SJSA1 (cell line): ENCODE measurements around the gene YTHDC1. TPM values are rescaled to one million over a fixed set of nuclear protein-coding genes. Genes with fewer than 3 reads are reported as not detected.
"Not testable (repeated sequence)": the region's sequence is repeated elsewhere in the genome, so short reads cannot be mapped to it uniquely, and the experiment has no call there.

Source experiments
- DNase-seq, 2 experiments: peaks; one replicate each; pipeline ENCODE4 v3.0.0-alpha.2; 2015 to 2020; ENCODE audit warnings: low spot score in 2 of 2, low read depth in 1 of 2
- H3K27ac ChIP-seq: fragments of 250-450 bp; sonication (Bioruptor Pico); 2 replicates; pipeline ENCODE4 v1.5.1; 2020; ENCODE audit warnings: mild to moderate bottlenecking, moderate library complexity
- H3K27me3 ChIP-seq: fragments of 250-450 bp; sonication (Bioruptor Pico); replicated peaks from 2 replicates; pipeline ENCODE4 v1.5.1; 2020; ENCODE audit warnings: mild to moderate bottlenecking, moderate library complexity
- H3K36me3 ChIP-seq: fragments of 250-450 bp; sonication (Bioruptor Pico); 2 replicates; pipeline ENCODE4 v1.5.1; 2020; ENCODE audit warnings: mild to moderate bottlenecking
- H3K4me1 ChIP-seq: fragments of 250-450 bp; sonication (Bioruptor Pico); replicated peaks from 2 replicates; pipeline ENCODE4 v1.6.1; 2021; ENCODE audit warnings: mild to moderate bottlenecking
- H3K4me3 ChIP-seq: fragments of 250-450 bp; sonication (Bioruptor Pico); 2 replicates; pipeline ENCODE4 v1.5.1; 2020; ENCODE audit warnings: mild to moderate bottlenecking
- H3K9me3 ChIP-seq: fragments of 250-450 bp; sonication (Bioruptor Pico); replicated peaks from 2 replicates; pipeline ENCODE4 v1.5.1; 2020; ENCODE audit warnings: mild to moderate bottlenecking
- total RNA-seq: library from RNA; depleted of rRNA; stranded (reverse); fragments of >200 nt; shearing (Covaris generic); gene quantifications from 2 replicates; pipeline ENCODE4 v1.2.3, GENCODE V29; 2014

Gene YTHDC1
- total RNA-seq, 1 experiment from 2014 or later: 63.0 TPM

DNA sequence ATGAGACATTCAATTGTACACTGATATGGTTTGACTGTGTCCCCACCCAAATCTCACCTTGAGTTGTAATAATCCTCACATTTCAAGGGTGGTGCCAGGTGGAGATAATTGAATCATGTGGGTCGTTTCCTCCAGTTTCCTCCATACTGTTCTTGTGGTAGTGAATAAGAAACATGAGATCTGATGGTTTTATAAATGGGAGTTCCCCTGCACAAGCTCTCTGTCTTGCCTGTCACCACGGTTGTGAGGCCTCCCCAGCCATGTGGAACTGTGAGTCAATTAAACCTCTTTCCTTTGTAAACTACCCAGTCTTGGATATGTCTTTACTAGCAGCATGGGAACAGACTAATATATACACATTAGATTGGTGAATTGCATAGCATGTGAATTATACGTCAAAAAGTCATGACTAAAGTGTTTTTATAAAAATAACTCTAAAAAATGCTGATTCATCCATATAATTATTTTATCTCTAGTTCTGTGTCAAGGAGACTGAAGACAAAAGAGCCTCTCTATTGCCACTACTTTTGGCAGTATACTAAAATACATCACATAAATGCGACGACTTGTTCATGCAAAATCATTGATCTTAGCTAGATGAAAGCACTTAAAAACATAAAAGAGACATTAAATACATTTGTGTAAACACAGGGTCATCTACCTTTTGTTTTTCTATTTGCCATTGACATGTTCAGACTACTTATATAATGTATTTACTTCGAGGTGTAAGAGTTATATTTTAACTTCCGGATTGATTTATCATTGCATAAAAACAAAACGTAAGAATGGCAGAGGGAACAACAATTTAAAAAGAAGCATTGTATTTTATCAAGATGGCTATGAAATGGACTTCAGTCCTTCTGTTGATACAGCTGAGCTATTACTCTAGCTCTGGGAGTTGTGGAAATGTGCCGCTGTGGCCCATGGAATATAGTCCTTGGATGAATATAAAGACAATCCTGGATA lies 50.1 kb downstream of the YTHDC1 start:
- no peaks in the 10 kb centered on the region for H3K4me1 ChIP-seq
- H3K27me3 ChIP-seq: 0 out of 2 replicates have a peak, but pooled peaks cover 7% of the 10 kb centered on the region
- no peak overlapping the region for H3K27ac ChIP-seq
- no peak overlapping the region for H3K4me3 ChIP-seq
- H3K36me3 ChIP-seq: no peaks in the 10 kb centered on the region
- DNase-seq: no peak
- H3K9me3 ChIP-seq: no peaks in the 10 kb centered on the region

DNA sequence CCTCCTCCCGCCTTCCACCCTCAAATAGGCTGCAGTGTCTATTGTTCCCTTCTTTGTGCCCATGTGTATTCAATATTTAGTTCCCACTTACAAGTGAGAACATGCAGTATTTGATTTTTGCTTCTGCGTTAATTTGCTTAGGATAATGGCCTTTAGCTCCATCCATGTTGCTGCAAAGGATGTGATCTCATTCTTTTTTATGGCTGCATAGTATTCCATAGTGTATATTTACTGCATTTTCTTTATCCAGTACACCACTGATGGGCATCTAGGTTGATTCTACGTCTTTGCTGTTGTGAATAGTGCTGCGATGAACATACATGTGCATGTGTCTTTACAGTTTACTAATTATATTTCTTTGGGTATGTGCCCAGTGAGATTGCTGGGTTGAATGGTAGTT lies 52.8 kb downstream of the YTHDC1 start:
- no peaks in the 10 kb centered on the region for H3K4me1 ChIP-seq
- 0 out of 2 replicates have a peak, but pooled peaks cover 7% of the 10 kb centered on the region for H3K27me3 ChIP-seq
- DNase-seq: no peak
- no peak overlapping the region for H3K27ac ChIP-seq
- no peaks in the 10 kb centered on the region for H3K36me3 ChIP-seq
- H3K4me3 ChIP-seq: no peak overlapping the region
- no peaks in the 10 kb centered on the region for H3K9me3 ChIP-seq

DNA sequence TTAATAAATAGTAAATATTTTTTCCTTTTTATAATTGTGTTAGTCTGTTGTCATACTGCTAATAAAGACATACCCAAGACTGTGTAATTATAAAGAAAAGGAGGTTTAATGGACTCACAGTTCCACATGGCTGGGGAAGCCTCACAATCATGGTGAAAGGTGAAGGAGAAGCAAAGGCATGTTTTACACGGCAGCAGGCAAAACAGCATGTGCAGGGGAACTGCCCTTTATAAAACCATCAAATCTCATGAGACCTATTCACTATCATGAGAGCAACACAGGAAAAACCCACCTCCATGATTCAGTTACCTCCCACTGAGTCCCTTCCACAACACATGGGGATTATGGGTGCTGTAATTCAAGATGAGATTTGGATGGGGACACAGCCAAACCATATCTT lies 58.6 kb downstream of the YTHDC1 start:
- H3K36me3 ChIP-seq: no peaks in the 10 kb centered on the region

DNA sequence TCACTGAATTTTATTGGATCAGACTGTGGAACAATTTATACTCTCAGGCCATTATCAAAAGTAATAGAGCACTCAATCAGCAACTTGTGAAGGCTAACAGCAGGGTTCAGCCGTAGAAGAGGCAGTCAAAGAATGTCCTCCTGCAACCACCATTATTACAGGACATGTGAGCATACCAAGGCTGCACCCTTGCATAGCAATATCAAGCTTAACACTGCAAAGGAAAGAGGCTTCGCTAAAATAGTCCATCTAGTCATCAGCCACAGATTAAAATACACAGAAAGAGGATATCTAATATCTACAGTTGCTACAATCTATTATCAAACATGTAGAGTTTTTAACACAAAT lies 61.5 kb downstream of the YTHDC1 start:
- Histone ChIP-seq H3K4me1 (no peaks in the 10 kb centered on the region), H3K27ac (no peak overlapping the region), H3K9me3 (no peaks in the 10 kb centered on the region), H3K4me3 (no peak overlapping the region), H3K27me3 (no peaks in the 10 kb centered on the region), H3K36me3 (no peaks in the 10 kb centered on the region)
- DNase-seq: no peak

More for the DNA sequence above, 58.6 kb downstream of the YTHDC1 start:
- Histone ChIP-seq H3K27ac (no peak overlapping the region), H3K27me3 (no peaks in the 10 kb centered on the region), H3K4me3 (no peak overlapping the region), H3K4me1 (no peaks in the 10 kb centered on the region), H3K9me3 (no peaks in the 10 kb centered on the region)
- no peak for DNase-seq

DNA sequence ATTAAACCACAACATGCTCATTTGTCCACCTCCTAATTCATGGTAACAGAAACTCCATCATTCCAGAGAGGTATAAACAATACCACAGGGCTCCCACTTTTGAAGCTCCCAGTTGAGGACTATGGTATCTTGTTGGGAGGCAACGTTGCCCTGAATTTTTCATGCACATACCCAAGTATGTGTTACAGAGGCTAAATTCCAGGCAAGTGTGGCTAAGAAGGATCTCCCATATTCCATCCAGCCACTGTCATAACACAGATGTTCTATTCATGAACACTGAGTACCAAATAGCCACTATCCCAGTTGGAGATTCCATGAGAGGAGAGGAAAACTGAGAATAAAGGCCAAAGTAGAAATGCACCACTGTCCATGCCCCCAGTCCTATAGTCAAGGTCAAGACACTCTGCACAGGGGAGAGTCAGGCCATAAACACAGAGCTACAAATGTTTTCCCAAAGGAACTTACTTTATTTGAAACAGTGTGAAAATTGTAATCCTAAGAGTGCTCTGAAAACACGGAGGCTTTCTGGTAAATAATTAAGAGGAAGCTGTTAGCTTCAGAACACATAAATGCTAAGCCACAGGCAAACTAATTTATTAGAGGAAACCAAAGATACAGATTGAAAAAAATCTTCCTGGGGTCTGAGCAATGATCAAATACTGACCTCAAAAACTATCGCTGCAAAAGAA lies 62.0 kb downstream of the YTHDC1 start:
- Histone ChIP-seq H3K27ac (no peak overlapping the region), H3K4me1 (no peaks in the 10 kb centered on the region), H3K27me3 (no peaks in the 10 kb centered on the region), H3K4me3 (no peak overlapping the region), H3K36me3 (no peaks in the 10 kb centered on the region), H3K9me3 (no peaks in the 10 kb centered on the region)
- no peak for DNase-seq

DNA sequence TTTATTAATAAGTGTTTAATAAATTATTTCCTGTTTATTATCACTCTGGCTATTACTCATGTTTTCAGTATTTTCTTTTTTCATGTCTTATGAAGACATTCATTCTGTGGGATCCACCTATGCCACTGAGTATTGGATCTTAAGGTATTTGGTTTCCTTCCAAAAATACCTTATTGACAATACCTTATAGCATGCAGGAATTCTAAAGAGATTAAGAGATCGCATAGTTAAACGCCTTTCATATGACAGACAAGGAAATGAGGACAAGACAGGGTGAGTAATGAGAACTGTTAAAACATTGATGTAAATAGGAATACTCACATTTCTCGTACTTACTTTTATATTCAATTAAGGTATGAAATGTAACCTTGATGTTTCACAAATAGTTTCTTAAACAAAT lies 66.2 kb downstream of the YTHDC1 start:
- no peak for DNase-seq
- Histone ChIP-seq H3K27ac (no peak overlapping the region), H3K36me3 (no peaks in the 10 kb centered on the region), H3K9me3 (no peaks in the 10 kb centered on the region), H3K4me3 (no peak overlapping the region), H3K27me3 (no peaks in the 10 kb centered on the region), H3K4me1 (no peaks in the 10 kb centered on the region)

DNA sequence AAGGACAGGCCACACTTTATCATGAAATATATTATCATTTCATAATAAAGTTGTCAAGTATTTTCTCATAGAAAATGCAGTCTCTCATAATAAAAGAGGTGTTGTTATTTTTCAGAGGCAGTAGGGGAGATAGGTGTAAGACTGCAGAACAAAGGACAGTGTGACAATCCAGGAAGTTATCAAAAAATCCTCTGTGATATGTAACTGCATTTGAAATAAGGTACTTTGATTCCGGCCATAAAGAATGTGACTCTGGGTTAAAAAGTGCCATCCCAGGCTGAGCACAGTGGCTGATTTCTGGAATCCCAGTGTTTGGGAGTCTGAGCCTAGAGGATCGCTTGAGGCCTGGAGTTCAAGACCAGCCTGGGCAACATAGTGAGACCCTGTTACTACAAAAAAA lies 66.8 kb downstream of the YTHDC1 start:
- H3K27me3 ChIP-seq: no peaks in the 10 kb centered on the region
- no peak overlapping the region for H3K27ac ChIP-seq
- DNase-seq: no peak
- H3K36me3 ChIP-seq: no peaks in the 10 kb centered on the region
- no peaks in the 10 kb centered on the region for H3K4me1 ChIP-seq
- no peak overlapping the region for H3K4me3 ChIP-seq
- H3K9me3 ChIP-seq: no peaks in the 10 kb centered on the region

DNA sequence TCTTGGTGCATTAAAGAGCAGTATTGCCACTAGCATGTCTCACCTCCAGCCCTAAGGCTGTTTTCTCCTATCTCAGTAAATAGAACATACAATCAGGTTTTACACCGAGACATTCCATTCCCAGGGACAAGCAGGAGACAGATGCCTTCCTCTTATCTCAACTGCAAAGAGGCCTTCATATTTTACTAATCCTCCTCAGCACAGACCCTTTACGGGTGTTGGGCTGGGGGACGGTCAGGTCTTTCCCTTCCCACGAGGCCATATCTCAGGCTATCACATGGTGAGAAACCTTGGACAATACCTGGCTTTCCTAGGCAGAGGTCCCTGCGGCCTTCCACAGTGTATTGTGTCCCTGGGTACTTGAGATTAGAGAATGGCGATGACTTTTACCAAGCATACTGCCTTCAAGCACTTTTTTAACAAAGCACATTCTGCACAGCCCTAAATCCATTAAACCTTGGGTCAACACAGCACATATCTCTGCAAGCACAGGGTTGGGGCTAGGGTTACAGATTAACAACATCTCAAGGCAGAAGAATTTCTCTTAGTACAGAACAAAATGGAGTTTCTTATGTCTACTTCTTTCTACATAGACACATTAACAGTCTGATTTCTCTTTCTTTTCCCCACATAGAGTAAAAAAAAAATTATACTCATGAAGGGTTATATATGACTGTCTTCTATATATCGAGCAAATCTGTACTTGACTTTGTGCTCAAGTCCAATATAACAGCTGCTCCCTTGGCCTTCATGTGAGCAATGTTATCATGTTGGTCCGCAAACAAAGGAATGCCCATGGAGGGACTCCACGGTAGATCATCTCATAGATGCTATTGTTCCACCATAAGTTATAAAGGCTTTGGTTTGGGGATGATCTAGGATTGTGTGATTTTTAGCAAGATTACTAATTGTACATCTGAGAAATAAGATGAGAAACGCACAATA lies 67.8 kb downstream of the YTHDC1 start:
- not testable (repeated sequence) for H3K27me3 ChIP-seq, H3K27ac ChIP-seq, H3K4me3 ChIP-seq, H3K4me1 ChIP-seq, H3K36me3 ChIP-seq, H3K9me3 ChIP-seq, DNase-seq

DNA sequence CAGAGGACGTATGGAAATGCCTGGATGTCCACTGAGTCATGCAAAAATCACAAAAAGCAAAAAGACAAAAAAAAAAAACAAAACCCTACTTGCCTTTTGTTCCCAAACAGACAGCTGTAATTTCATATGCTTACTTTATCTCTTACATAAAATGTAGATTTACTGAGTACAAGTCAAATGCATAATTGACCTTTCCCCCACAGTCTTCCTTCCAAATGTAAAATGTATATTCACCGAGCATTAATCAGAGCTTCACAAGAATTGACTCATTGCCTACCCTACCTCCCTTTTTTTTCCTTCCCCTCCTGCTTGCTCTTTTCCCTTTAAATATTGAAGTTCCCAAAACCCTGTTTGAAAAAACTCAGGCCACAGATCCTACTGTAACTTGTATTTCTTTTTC lies 71.9 kb downstream of the YTHDC1 start:
- no peak for DNase-seq
- H3K27ac ChIP-seq: no peak overlapping the region
- peaks cover 5% of the 10 kb centered on the region for H3K4me1 ChIP-seq
- H3K4me3 ChIP-seq: no peak overlapping the region
- no peaks in the 10 kb centered on the region for H3K27me3 ChIP-seq
- no peaks in the 10 kb centered on the region for H3K36me3 ChIP-seq
- H3K9me3 ChIP-seq: no peaks in the 10 kb centered on the region

DNA sequence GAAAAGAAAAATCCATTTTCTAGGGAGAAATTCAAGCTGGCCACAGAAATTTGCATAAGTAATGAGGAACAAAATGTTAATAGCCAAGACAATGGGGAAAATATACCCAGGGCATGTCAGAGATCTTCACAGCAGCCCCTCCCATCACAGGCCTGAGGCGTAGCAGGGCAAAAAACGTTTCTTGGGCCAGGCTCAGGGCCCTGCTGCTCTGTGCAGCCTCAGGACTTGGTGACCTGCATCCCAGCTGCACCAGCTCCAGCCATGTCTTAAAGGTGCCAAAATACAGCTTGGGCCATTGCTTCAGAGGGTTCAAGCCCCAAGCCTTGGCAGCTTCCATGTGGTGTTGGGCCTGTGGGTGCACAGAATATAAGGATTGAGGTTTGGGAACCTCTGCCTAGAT lies 72.3 kb downstream of the YTHDC1 start:
- H3K27ac ChIP-seq: no peak overlapping the region
- H3K9me3 ChIP-seq: no peaks in the 10 kb centered on the region
- H3K36me3 ChIP-seq: no peaks in the 10 kb centered on the region
- DNase-seq: no peak
- H3K4me3 ChIP-seq: no peak overlapping the region
- H3K4me1 ChIP-seq: peaks cover 9% of the 10 kb centered on the region
- H3K27me3 ChIP-seq: no peaks in the 10 kb centered on the region

DNA sequence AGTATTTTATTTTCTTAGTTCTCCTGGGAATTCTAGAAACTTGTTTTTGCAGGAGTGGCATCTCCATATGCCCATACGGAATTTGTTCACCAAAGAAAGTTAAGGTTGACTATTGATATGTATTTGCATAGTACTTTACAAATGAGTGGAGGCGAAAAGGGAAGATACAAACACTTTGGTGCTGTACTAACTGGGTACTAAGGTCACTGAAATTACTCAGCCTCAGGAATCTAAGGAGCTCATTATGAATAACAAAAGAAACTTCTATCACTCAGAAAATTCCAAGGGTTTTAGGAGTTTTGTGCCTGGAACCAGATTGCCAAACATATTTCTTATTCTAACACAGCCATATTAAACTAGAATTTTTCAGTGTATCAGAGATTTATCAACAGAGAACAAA lies 77.0 kb downstream of the YTHDC1 start:
- H3K9me3 ChIP-seq: no peaks in the 10 kb centered on the region
- no peaks in the 10 kb centered on the region for H3K36me3 ChIP-seq
- DNase-seq: peak in 1 of 2 experiments; percentile 12
- H3K27me3 ChIP-seq: no peaks in the 10 kb centered on the region
- H3K4me3 ChIP-seq: no peak overlapping the region
- H3K27ac ChIP-seq: no peak overlapping the region
- H3K4me1 ChIP-seq: peaks cover 15% of the 10 kb centered on the region

DNA sequence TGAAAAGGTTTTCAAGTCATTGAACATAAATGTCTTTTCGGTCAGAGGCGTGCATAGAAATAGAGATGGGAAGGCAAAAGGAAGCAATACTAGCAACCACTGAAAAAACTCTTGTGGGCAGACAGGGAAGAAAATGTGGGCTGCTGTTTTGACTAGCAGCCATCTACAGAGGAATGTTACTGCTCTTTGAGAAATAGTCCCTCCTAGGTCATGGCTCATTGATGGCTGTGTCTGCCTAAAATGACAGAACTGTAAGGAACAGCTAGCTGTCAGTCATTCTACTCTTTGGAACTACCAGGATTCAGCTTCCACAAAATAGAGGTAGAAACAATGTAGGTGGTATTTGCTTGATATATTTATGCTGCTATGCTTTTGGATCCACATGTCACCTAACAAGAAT lies 77.5 kb downstream of the YTHDC1 start:
- Histone ChIP-seq H3K9me3 (no peaks in the 10 kb centered on the region), H3K4me3 (peak overlapping the region; percentile 28), H3K27me3 (no peaks in the 10 kb centered on the region), H3K4me1 (peaks cover 20% of the 10 kb centered on the region), H3K36me3 (no peaks in the 10 kb centered on the region), H3K27ac (no peak overlapping the region)
- DNase-seq: no peak

DNA sequence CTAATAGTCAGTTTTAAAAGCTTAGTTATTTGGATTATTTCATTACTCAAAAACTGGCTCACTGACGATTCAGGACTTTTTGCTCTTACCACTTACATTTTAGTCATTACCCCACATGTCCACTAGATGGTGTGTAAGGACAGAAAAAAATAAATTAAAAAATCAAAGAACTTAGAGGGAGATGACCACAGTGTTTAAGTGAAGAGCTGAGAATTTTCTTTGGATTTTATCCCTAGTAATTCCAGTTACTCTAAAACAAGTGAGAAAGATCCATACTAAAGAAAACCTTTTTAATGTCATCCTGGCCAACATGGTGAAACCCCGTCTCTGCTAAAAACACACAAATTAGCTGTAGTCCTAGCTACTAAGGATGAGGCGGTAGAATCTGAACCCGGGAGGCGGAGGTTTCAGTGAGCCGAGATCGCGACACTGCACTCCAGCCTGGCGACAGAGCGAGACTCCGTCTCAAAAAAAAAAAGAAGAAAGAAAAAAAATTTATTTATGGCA lies 78.0 kb downstream of the YTHDC1 start:
- DNase-seq: peak in 1 of 2 experiments; percentile 79
- H3K27me3 ChIP-seq: no peaks in the 10 kb centered on the region
- H3K4me1 ChIP-seq: peaks cover 21% of the 10 kb centered on the region
- H3K36me3 ChIP-seq: no peaks in the 10 kb centered on the region
- H3K4me3 ChIP-seq: peak overlapping the region; percentile 28
- H3K27ac ChIP-seq: no peak overlapping the region
- no peaks in the 10 kb centered on the region for H3K9me3 ChIP-seq
